Measurements from ENCODE around the gene SMCHD1. TPM values are rescaled to one million over a fixed set of nuclear protein-coding genes. Genes with fewer than 3 reads are reported as not detected.

Gene SMCHD1
- total and polyA plus RNA-seq, 2 donors (not counting 1 experiment from before 2014, with no cell fraction given): 54.2 to 380 TPM

GRCh38 chr18:2636126-2636631 is 19.3 kb upstream of the SMCHD1 start:
- Histone ChIP-seq H2AFZ (ENCODE audit: insufficient read depth, low read depth, low read length, poor library complexity, severe bottlenecking) (peak overlapping the region; percentile 60), H3K4me2 (replicated peaks; ENCODE audit: low read depth, low read length, poor library complexity, severe bottlenecking) (peak overlapping the region; percentile 92), H3K27me3 (replicated peaks in 1 of 4; ENCODE audit: control extremely low read depth in 1 of 4, control insufficient read depth in 3 of 4, insufficient read depth in 4 of 4, low read length in 3 of 4) (no peaks in the 10 kb centered on the region), H3K27ac (ENCODE audit: low read length in 2 of 2) (peak overlapping the region; percentile 96 to 99), H3K4me3 (ENCODE audit: control extremely low read depth in 1 of 5, extremely low read depth in 1 of 5, insufficient read depth in 1 of 5, low read depth in 2 of 5, low read length in 4 of 5) (peak overlapping the region; percentile 21 to 71 (median 29)), H3K9ac (ENCODE audit: low read length) (peak overlapping the region; percentile 57), H3K4me1 (ENCODE audit: control insufficient read depth in 2 of 2, insufficient read depth in 2 of 2, low read length in 2 of 2) (peaks cover 67 to 79% of the 10 kb centered on the region in 2 donors), H3K9me3 (ENCODE audit: control extremely low read depth in 1 of 3, control insufficient read depth in 2 of 3, insufficient read depth in 1 of 3, low read length in 2 of 3) (peaks cover 0 to 15% (median 2%) of the 10 kb centered on the region in 3 donors), H3K36me3 (replicated peaks in 1 of 2; ENCODE audit: control extremely low read depth in 1 of 2, control insufficient read depth in 1 of 2, extremely low read depth in 1 of 2, insufficient read depth in 2 of 2, low read length in 1 of 2) (no peaks in the 10 kb centered on the region), H3K79me2 (ENCODE audit: control insufficient read depth, insufficient read depth, low read length) (peaks cover 4% of the 10 kb centered on the region), H4K20me1 (ENCODE audit: control insufficient read depth, insufficient read depth, low read length, poor library complexity, severe bottlenecking) (no peaks in the 10 kb centered on the region)
- peak; percentile 11 for ATAC-seq (ENCODE audit: low read depth)
- Mint-ChIP-seq H3K4me3 (peak overlapping the region; percentile 85), H3K9me3 (ENCODE audit: insufficient read depth) (peaks cover 5% of the 10 kb centered on the region), H3K27me3 (no peaks in the 10 kb centered on the region), H3K27ac (peak overlapping the region; percentile 99), H3K4me1 (peaks cover 84% of the 10 kb centered on the region)
- TF ChIP-seq EZH2 (IDR thresholded peaks at IDR 0.05; ENCODE audit: borderline replicate concordance, insufficient read depth, low read depth, low read length, poor library complexity, severe bottlenecking) (no peak), CTCF (IDR thresholded peaks at IDR 0.05) (no peak)
- CTCF ChIA-PET: interaction anchor here (0.7 to 8.1 kb wide), 13 partner anchors 9 to 89 kb away, joined by 3 to 88 read pairs (median 5); partner anchors contain the start of genes METTL4, NDC80 and SMCHD1
- intact Hi-C loops (cut with micrococcal nuclease): loop anchor here (1.0 to 5.0 kb wide), 3 partner anchors 31 to 611 kb away; partner anchors contain the start of gene MYL12A
- DNase-seq: no peak
- POLR2A ChIA-PET: interaction anchor here (0.6 to 3.9 kb wide), 15 partner anchors 10 to 625 kb away, joined by 3 to 166 read pairs (median 9); partner anchors contain the start of genes METTL4, NDC80 and SMCHD1
- WGBS (ENCODE audit: insufficient coverage): 34% methylated on average over 6 of the region's 9 CpGs

GRCh38 chr18:2641638-2642037 is 13.9 kb upstream of the SMCHD1 start:
- TF ChIP-seq CTCF (IDR thresholded peaks at IDR 0.05) (no peak), EZH2 (IDR thresholded peaks at IDR 0.05; ENCODE audit: borderline replicate concordance, insufficient read depth, low read depth, low read length, poor library complexity, severe bottlenecking) (no peak)
- Histone ChIP-seq H3K27me3 (replicated peaks in 1 of 4; ENCODE audit: control extremely low read depth in 1 of 4, control insufficient read depth in 3 of 4, insufficient read depth in 4 of 4, low read length in 3 of 4) (no peaks in the 10 kb centered on the region), H3K4me3 (ENCODE audit: control extremely low read depth in 1 of 5, extremely low read depth in 1 of 5, insufficient read depth in 1 of 5, low read depth in 2 of 5, low read length in 4 of 5) (peak overlapping the region in 3 of 5 experiments; percentile 11 to 58 (median 17)), H3K27ac (ENCODE audit: low read length in 2 of 2) (peak overlapping the region; percentile 74 to 78), H3K36me3 (replicated peaks in 1 of 2; ENCODE audit: control extremely low read depth in 1 of 2, control insufficient read depth in 1 of 2, extremely low read depth in 1 of 2, insufficient read depth in 2 of 2, low read length in 1 of 2) (no peaks in the 10 kb centered on the region), H3K4me1 (ENCODE audit: control insufficient read depth in 2 of 2, insufficient read depth in 2 of 2, low read length in 2 of 2) (peaks cover 61 to 62% of the 10 kb centered on the region in 2 donors), H2AFZ (ENCODE audit: insufficient read depth, low read depth, low read length, poor library complexity, severe bottlenecking) (peak overlapping the region; percentile 37), H4K20me1 (ENCODE audit: control insufficient read depth, insufficient read depth, low read length, poor library complexity, severe bottlenecking) (no peaks in the 10 kb centered on the region), H3K9me3 (ENCODE audit: control extremely low read depth in 1 of 3, control insufficient read depth in 2 of 3, insufficient read depth in 1 of 3, low read length in 2 of 3) (peaks cover 0 to 7% (median 1%) of the 10 kb centered on the region in 3 donors), H3K9ac (ENCODE audit: low read length) (peak overlapping the region; percentile 33), H3K4me2 (replicated peaks; ENCODE audit: low read depth, low read length, poor library complexity, severe bottlenecking) (peak overlapping the region; percentile 66), H3K79me2 (ENCODE audit: control insufficient read depth, insufficient read depth, low read length) (peaks cover 4% of the 10 kb centered on the region)
- H3K9me3 Mint-ChIP-seq (ENCODE audit: insufficient read depth): no peaks in the 10 kb centered on the region
- peak overlapping the region; percentile 89 for H3K4me3 Mint-ChIP-seq
- no CpG with 5 or more reads among the region's 2 CpGs for WGBS (ENCODE audit: insufficient coverage)
- H3K4me1 Mint-ChIP-seq: peaks cover 47% of the 10 kb centered on the region
- intact Hi-C loops (cut with micrococcal nuclease): loop anchor here (1.0 kb wide), 2 partner anchors 14 to 70 kb away; partner anchors contain the start of genes METTL4, NDC80 and SMCHD1
- ChIA-PET CTCF (interaction anchor here (1.8 to 8.1 kb wide), 3 partner anchors 9 to 16 kb away, joined by 8 to 88 read pairs (median 10); partner anchors contain the start of gene SMCHD1), POLR2A (interaction anchor here (0.7 to 3.5 kb wide), 3 partner anchors 12 to 320 kb away, joined by 4 to 28 read pairs (median 5); partner anchors contain the start of gene SMCHD1)
- H3K27ac Mint-ChIP-seq: peak overlapping the region; percentile 89
- DNase-seq (peak; percentile 79), ATAC-seq (ENCODE audit: low read depth) (peak; percentile 28)
- H3K27me3 Mint-ChIP-seq: no peaks in the 10 kb centered on the region
